SK-N-SH (cell line): Measurements from ENCODE around the gene TTC39B. TPM values are rescaled to one million over a fixed set of nuclear protein-coding genes. Genes with fewer than 3 reads are reported as not detected.

Source experiments
- CTCF ChIA-PET: fragments of 300-600, 350-600 bp; formaldehyde crosslinking; extraction: SDS; loops from one replicate; lab custom pipeline; 2021; lab: Yijun Ruan, JAX
- POLR2A ChIA-PET: fragments of 350-600 bp; sonication (Branson Sonifier 250); formaldehyde crosslinking; extraction: SDS; loops from one replicate; lab custom pipeline; 2020; ENCODE audit warnings: antibody characterized with exemption, inconsistent platforms; lab: Yijun Ruan, JAX
- DNase-seq: peaks from one replicate; pipeline ENCODE4 v3.0.0; 2012
- H2AFZ ChIP-seq: fragments of 200-600 bp; sonication (generic); 2 replicates; pipeline ENCODE4 v1.8.1; 2016; ENCODE audit warnings: antibody characterized with exemption, mild to moderate bottlenecking, low read depth
- H3F3A ChIP-seq: fragments of 200-600 bp; sonication (generic); replicated peaks from 2 replicates; pipeline ENCODE3; 2016; ENCODE audit warnings: antibody characterized with exemption, mild to moderate bottlenecking; ENCODE audit not compliant: insufficient read depth
- H3K27ac ChIP-seq, 2 experiments: fragments of 200-500 bp in 1 of 2; fragments of 200-600 bp in 1 of 2; sonication (Bioruptor generic) in 1 of 2; sonication (generic), shearing (Covaris generic) in 1 of 2; 2 replicates each; pipeline versions ENCODE4 v1.5.1 to v1.6.1; 2014 to 2016; ENCODE audit warnings: low read depth in 2 of 2, inconsistent platforms in 1 of 2, low read length in 1 of 2, mild to moderate bottlenecking in 1 of 2, mixed read lengths in 1 of 2
- H3K27me3 ChIP-seq: fragments of 200-600 bp; sonication (generic), shearing (Covaris generic); 2 replicates; pipeline ENCODE4 v1.6.1; 2016; ENCODE audit warnings: mixed run types; ENCODE audit not compliant: insufficient read depth
- H3K36me3 ChIP-seq, 2 experiments: fragments of 200-500 bp in 1 of 2; fragments of 200-600 bp in 1 of 2; sonication (Bioruptor generic) in 1 of 2; sonication (generic) in 1 of 2; replicated peaks in 1 of 2; 2 replicates each; pipeline versions ENCODE3 to v1.5.1; 2014 to 2016; ENCODE audit warnings: low read length in 1 of 2, mild to moderate bottlenecking in 1 of 2; ENCODE audit not compliant: insufficient read depth in 2 of 2, control insufficient read depth in 1 of 2
- H3K4me1 ChIP-seq, 2 experiments: fragments of 200-500 bp in 1 of 2; fragments of 200-600 bp in 1 of 2; sonication (Bioruptor generic) in 1 of 2; sonication (generic), shearing (Covaris generic) in 1 of 2; 2 replicates each; pipeline versions ENCODE4 v1.5.1 to v1.6.1; 2014 to 2016; ENCODE audit warnings: low read depth in 1 of 2, low read length in 1 of 2, mixed run types in 1 of 2; ENCODE audit not compliant: insufficient read depth in 2 of 2, control insufficient read depth in 1 of 2
- H3K4me2 ChIP-seq: fragments of 200-600 bp; sonication (generic), shearing (Covaris generic); 2 replicates; pipeline ENCODE4 v1.6.1; 2017; ENCODE audit warnings: mixed run types
- H3K4me3 ChIP-seq, 2 experiments: fragments of 200-500 bp in 1 of 2; fragments of 200-600 bp in 1 of 2; sonication (Bioruptor generic) in 1 of 2; sonication (generic), shearing (Covaris generic) in 1 of 2; 2 replicates each; pipeline versions ENCODE4 v1.5.1 to v1.8.1; 2014 to 2016; ENCODE audit warnings: low read depth in 2 of 2, inconsistent platforms in 1 of 2, low read length in 1 of 2, mild to moderate bottlenecking in 1 of 2, mixed read lengths in 1 of 2, moderate library complexity in 1 of 2
- H3K79me2 ChIP-seq: fragments of 200-600 bp; sonication (generic); 2 replicates; pipeline ENCODE4 v1.8.1; 2017; ENCODE audit warnings: mild to moderate bottlenecking; ENCODE audit not compliant: insufficient read depth
- H3K9ac ChIP-seq: fragments of 200-600 bp; sonication (generic); 2 replicates; pipeline ENCODE4 v1.6.1; 2017; ENCODE audit warnings: mixed run types
- H3K9me2 ChIP-seq: fragments of 200-600 bp; sonication (generic); 2 replicates; pipeline ENCODE4 v1.6.1; 2017; ENCODE audit warnings: mixed run types
- H3K9me3 ChIP-seq: fragments of 200-600 bp; sonication (generic); 2 replicates; pipeline ENCODE4 v1.6.1; 2017; ENCODE audit warnings: mixed run types, mild to moderate bottlenecking, moderate library complexity
- H4K20me1 ChIP-seq: fragments of 200-600 bp; sonication (generic); 2 replicates; pipeline ENCODE4 v1.6.1; 2017; ENCODE audit warnings: mild to moderate bottlenecking, mixed run types; ENCODE audit not compliant: insufficient read depth
- EP300 ChIP-seq, 2 experiments: IDR thresholded peaks; 2 replicates each; pipeline versions ENCODE4 v1.4.0 to v1.6.1; 2012; ENCODE audit warnings: borderline replicate concordance in 1 of 2, low read depth in 1 of 2, low read length in 1 of 2
- FOXM1 ChIP-seq: IDR thresholded peaks from 2 replicates; pipeline ENCODE4 v1.4.0; 2012; ENCODE audit warnings: low read depth, mild to moderate bottlenecking
- GATA2 ChIP-seq: sonication (generic); formaldehyde crosslinking; IDR thresholded peaks from 2 replicates; pipeline ENCODE4 v1.5.0; 2020; ENCODE audit warnings: mild to moderate bottlenecking, missing genetic modification reagents
- MEF2A ChIP-seq: IDR thresholded peaks from 2 replicates; pipeline ENCODE4 v1.4.0; 2012; ENCODE audit warnings: low read depth, borderline replicate concordance
- NRF1 ChIP-seq: IDR thresholded peaks from 2 replicates; pipeline ENCODE4 v1.6.1; 2012; ENCODE audit warnings: low read depth, mild to moderate bottlenecking, low read length
- PBX3 ChIP-seq: IDR thresholded peaks from 2 replicates; pipeline ENCODE4; 2012
- POLR2AphosphoS5 ChIP-seq: IDR thresholded peaks from 2 replicates; pipeline ENCODE4 v1.6.1; 2012; ENCODE audit warnings: low read depth, low read length
- RFX5 ChIP-seq: IDR thresholded peaks from 2 replicates; pipeline ENCODE4 v1.6.1; 2012; ENCODE audit warnings: mild to moderate bottlenecking, improper control_type of control experiment, low read length
- RXRA ChIP-seq: IDR thresholded peaks from 2 replicates; pipeline ENCODE4 v1.4.0; 2012; ENCODE audit warnings: low read depth, mild to moderate bottlenecking, borderline replicate concordance
- SIN3A ChIP-seq: IDR thresholded peaks from 2 replicates; pipeline ENCODE4 v1.6.1; 2012; ENCODE audit warnings: low read depth, mild to moderate bottlenecking, low read length, moderate library complexity, borderline replicate concordance
- USF1 ChIP-seq: IDR thresholded peaks from 2 replicates; pipeline ENCODE4 v1.4.0; 2012; ENCODE audit warnings: low read depth, borderline replicate concordance
- USF2 ChIP-seq: fragments of 150-350 bp; IDR thresholded peaks from 2 replicates; pipeline ENCODE4 v1.6.1; 2017; ENCODE audit warnings: antibody characterized with exemption, low read length, low read depth, borderline replicate concordance
- YY1 ChIP-seq: IDR thresholded peaks from 2 replicates; pipeline ENCODE4 v1.4.0; 2012; ENCODE audit warnings: low read depth, mild to moderate bottlenecking
- ZBTB33 ChIP-seq: IDR thresholded peaks from 2 replicates; pipeline ENCODE4 v1.4.0; 2012; ENCODE audit warnings: low read depth, borderline replicate concordance
- WGBS: methylation state at CpG from one replicate; pipeline ENCODE4 v1.1.6; 2017; ENCODE audit warnings: low lambda C conversion rate; 5-methylcytosine and 5-hydroxymethylcytosine counted together
- polyA plus RNA-seq, 3 experiments: library from polyadenylated mRNA; depleted of rRNA; stranded (reverse); fragments of >200 nt; gene quantifications; 2 replicates each; pipeline ENCODE4 v1.2.3, GENCODE V29; 2012
- TF ChIP-seq, protein P1 (sequence below): fragments of 200-600 bp; sonication (generic); IDR thresholded peaks from 2 replicates; pipeline ENCODE4 v1.6.1; 2017; ENCODE audit warnings: antibody characterized with exemption, mild to moderate bottlenecking, moderate library complexity

TTC39B gene
- polyA plus RNA-seq, 1 of the 3 experiments (the other 2 are of a cell fraction): 0.54 TPM

DNA sequence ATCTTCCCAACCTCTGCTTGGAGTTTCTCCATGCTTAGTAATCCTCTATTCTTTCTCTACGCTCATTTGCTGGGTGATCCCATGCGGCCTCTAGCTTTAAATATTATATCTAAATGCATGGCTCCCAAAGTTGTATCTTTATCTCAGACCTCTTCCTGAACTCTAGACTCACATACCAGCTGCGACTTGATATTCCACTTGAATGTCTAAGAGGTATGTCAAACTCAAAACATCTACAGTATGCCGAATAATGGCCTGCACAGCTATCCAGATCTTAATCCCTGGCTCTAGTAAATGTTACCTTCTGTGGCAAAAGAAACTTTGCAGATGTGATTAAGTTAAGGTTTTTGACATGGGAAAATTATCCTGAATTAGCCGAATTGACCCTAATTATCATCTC is 179.2 kb downstream of the TTC39B start:
- CTCF ChIA-PET: interaction anchor here (0.9 kb wide), 1 partner anchor 358 kb away, joined by 4 read pairs; no protein-coding TSS in a partner anchor
- DNase-seq: no peak

DNA sequence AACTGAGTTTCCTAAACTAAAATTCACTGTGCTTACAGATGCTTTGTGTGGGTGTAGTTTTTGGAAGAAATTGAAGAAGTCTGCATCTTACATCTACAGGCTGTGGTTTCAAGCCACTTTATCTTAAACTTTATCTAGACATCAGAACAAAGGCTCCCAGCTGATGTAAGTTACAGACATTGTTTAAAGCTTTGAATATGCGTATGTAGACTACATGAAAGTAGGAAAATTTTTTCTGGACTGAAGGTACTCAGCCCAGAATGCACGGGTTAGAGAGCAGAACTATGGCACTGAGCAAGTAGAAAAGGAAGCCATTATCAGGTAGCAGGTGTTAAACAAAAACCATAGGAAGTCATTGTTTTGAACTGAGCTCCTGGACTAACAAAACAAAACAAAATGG is 185.4 kb downstream of the TTC39B start:
- H3K9me3 ChIP-seq: no peaks in the 10 kb centered on the region
- H3K79me2 ChIP-seq: no peaks in the 10 kb centered on the region
- no peak overlapping the region for H3K4me3 ChIP-seq
- no peaks in the 10 kb centered on the region for H3K4me1 ChIP-seq
- ChIA-PET CTCF (interaction anchor here (0.9 to 1.1 kb wide), 3 partner anchors 31 to 353 kb away, joined by 3 read pairs; no protein-coding TSS in a partner anchor), POLR2A (no interaction called here)
- no peak overlapping the region for H2AFZ ChIP-seq
- H3K27me3 ChIP-seq: no peaks in the 10 kb centered on the region
- DNase-seq: no peak
- H3K36me3 ChIP-seq: no peaks in the 10 kb centered on the region
- no peak for TF ChIP-seq POLR2AphosphoS5
- TF ChIP-seq NRF1: no peak
- no peak for TF ChIP-seq PBX3
- no peak for TF ChIP-seq YY1
- TF ChIP-seq GATA2: no peak
- TF ChIP-seq FOXM1: no peak
- no peak for TF ChIP-seq USF2
- TF ChIP-seq MEF2A: no peak
- no peak for TF ChIP-seq RXRA
- TF ChIP-seq, protein P1, sequence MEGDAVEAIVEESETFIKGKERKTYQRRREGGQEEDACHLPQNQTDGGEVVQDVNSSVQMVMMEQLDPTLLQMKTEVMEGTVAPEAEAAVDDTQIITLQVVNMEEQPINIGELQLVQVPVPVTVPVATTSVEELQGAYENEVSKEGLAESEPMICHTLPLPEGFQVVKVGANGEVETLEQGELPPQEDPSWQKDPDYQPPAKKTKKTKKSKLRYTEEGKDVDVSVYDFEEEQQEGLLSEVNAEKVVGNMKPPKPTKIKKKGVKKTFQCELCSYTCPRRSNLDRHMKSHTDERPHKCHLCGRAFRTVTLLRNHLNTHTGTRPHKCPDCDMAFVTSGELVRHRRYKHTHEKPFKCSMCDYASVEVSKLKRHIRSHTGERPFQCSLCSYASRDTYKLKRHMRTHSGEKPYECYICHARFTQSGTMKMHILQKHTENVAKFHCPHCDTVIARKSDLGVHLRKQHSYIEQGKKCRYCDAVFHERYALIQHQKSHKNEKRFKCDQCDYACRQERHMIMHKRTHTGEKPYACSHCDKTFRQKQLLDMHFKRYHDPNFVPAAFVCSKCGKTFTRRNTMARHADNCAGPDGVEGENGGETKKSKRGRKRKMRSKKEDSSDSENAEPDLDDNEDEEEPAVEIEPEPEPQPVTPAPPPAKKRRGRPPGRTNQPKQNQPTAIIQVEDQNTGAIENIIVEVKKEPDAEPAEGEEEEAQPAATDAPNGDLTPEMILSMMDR: no peak
- TF ChIP-seq RFX5: no peak
- H3K9me2 ChIP-seq: no peaks in the 10 kb centered on the region
- H3K27ac ChIP-seq: no peak overlapping the region
- H4K20me1 ChIP-seq: no peaks in the 10 kb centered on the region
- 37% methylated on average over 2 of the region's 2 CpGs for WGBS
- H3F3A ChIP-seq: no peaks in the 10 kb centered on the region
- H3K9ac ChIP-seq: no peak overlapping the region
- no peak overlapping the region for H3K4me2 ChIP-seq

More for the DNA sequence above, 179.2 kb downstream of the TTC39B start:
- Histone ChIP-seq H2AFZ (no peak overlapping the region), H3K4me2 (no peak overlapping the region), H3K27ac (no peak overlapping the region), H3K27me3 (no peaks in the 10 kb centered on the region), H3K9ac (no peak overlapping the region), H3K9me2 (no peaks in the 10 kb centered on the region), H3K9me3 (no peaks in the 10 kb centered on the region), H3F3A (no peaks in the 10 kb centered on the region), H4K20me1 (no peaks in the 10 kb centered on the region), H3K36me3 (no peaks in the 10 kb centered on the region), H3K79me2 (no peaks in the 10 kb centered on the region), H3K4me3 (no peak overlapping the region), H3K4me1 (no peaks in the 10 kb centered on the region)
- no peak for TF ChIP-seq SIN3A
- no peak for TF ChIP-seq USF1
- no peak for TF ChIP-seq RXRA
- no peak for TF ChIP-seq EP300 (IDR thresholded peaks at IDR 0.05; ENCODE audit: borderline replicate concordance in 1 of 2, low read depth in 1 of 2, low read length in 1 of 2)
- no peak for TF ChIP-seq POLR2AphosphoS5
- TF ChIP-seq ZBTB33: no peak
- 55% methylated on average over 5 of the region's 5 CpGs for WGBS
- POLR2A ChIA-PET: no interaction called here
